ENCODE measurements around the gene ASIC4.

Gene ASIC4

GRCh38 chr2:219563271-219563928 lies 49.1 kb downstream of the ASIC4 start:
- TF ChIP-seq YY1 (IDR thresholded peaks at IDR 0.05; ENCODE audit: low read depth) (no peak), FOXM1 (IDR thresholded peaks at IDR 0.05; ENCODE audit: borderline replicate concordance, low read depth) (no peak), REST (IDR thresholded peaks at IDR 0.05; ENCODE audit: low read depth) (no peak), EP300 (IDR thresholded peaks at IDR 0.05; ENCODE audit: borderline replicate concordance) (no peak), ZBTB7A (IDR thresholded peaks at IDR 0.05; ENCODE audit: low read depth) (no peak), MAX (IDR thresholded peaks at IDR 0.05) (no peak), EGR1 (IDR thresholded peaks at IDR 0.05) (no peak), NFIC (IDR thresholded peaks at IDR 0.05) (no peak), TAF1 (IDR thresholded peaks at IDR 0.05; ENCODE audit: low read depth) (no peak)

- no peak for TF ChIP-seq MAX (IDR thresholded peaks at IDR 0.05)
- no peak for TF ChIP-seq RAD21 (IDR thresholded peaks at IDR 0.05; ENCODE audit: low read depth)
- TF ChIP-seq CEBPB (IDR thresholded peaks at IDR 0.05): no peak
- TF ChIP-seq EGR1 (IDR thresholded peaks at IDR 0.05): no peak
- TF ChIP-seq ZBTB7A (IDR thresholded peaks at IDR 0.05; ENCODE audit: low read depth): no peak
- no peak for TF ChIP-seq FOXM1 (IDR thresholded peaks at IDR 0.05; ENCODE audit: borderline replicate concordance, low read depth)
These were observed 51.1 kb downstream of the ASIC4 start for GRCh38 chr2:219565130-219566080.

- no peak for TF ChIP-seq EP300 (IDR thresholded peaks at IDR 0.05; ENCODE audit: borderline replicate concordance)
- no peak for TF ChIP-seq USF1 (IDR thresholded peaks at IDR 0.05)
- TF ChIP-seq EGR1 (IDR thresholded peaks at IDR 0.05): no peak
- no peak for TF ChIP-seq TAF1 (IDR thresholded peaks at IDR 0.05; ENCODE audit: low read depth)
- TF ChIP-seq TEAD4 (IDR thresholded peaks at IDR 0.05): no peak
- no peak for TF ChIP-seq YY1 (IDR thresholded peaks at IDR 0.05; ENCODE audit: low read depth)
- no peak for TF ChIP-seq CEBPB (IDR thresholded peaks at IDR 0.05)
- no peak for TF ChIP-seq REST (IDR thresholded peaks at IDR 0.05; ENCODE audit: low read depth)
- no peak for TF ChIP-seq NFIC (IDR thresholded peaks at IDR 0.05)
These were observed 52.4 kb downstream of the ASIC4 start for GRCh38 chr2:219566640-219567039.

GRCh38 chr2:219567131-219567530 lies 52.8 kb downstream of the ASIC4 start:
- TF ChIP-seq EP300 (IDR thresholded peaks at IDR 0.05; ENCODE audit: borderline replicate concordance) (no peak), FOXM1 (IDR thresholded peaks at IDR 0.05; ENCODE audit: borderline replicate concordance, low read depth) (no peak), USF1 (IDR thresholded peaks at IDR 0.05) (no peak), REST (IDR thresholded peaks at IDR 0.05; ENCODE audit: low read depth) (no peak), TAF1 (IDR thresholded peaks at IDR 0.05; ENCODE audit: low read depth) (no peak), TCF12 (IDR thresholded peaks at IDR 0.05; ENCODE audit: low read depth) (no peak), YY1 (IDR thresholded peaks at IDR 0.05; ENCODE audit: low read depth) (no peak), MAX (IDR thresholded peaks at IDR 0.05) (no peak), RAD21 (IDR thresholded peaks at IDR 0.05; ENCODE audit: low read depth) (no peak), TEAD4 (IDR thresholded peaks at IDR 0.05) (no peak), CEBPB (IDR thresholded peaks at IDR 0.05) (no peak), EGR1 (IDR thresholded peaks at IDR 0.05) (no peak), ZBTB7A (IDR thresholded peaks at IDR 0.05; ENCODE audit: low read depth) (no peak), NFIC (IDR thresholded peaks at IDR 0.05) (no peak), CREB1 (IDR thresholded peaks at IDR 0.05; ENCODE audit: low read depth) (no peak)
